Measurements from ENCODE around the gene ANGPTL8. TPM values are rescaled to one million over a fixed set of nuclear protein-coding genes. Genes with fewer than 3 reads are reported as not detected.

The ANGPTL8 gene
- total and polyA plus RNA-seq, 2 of the 13 experiments (the other 11 are each of a cell fraction or from before 2014, with no cell fraction given), result 27.3 to 243 TPM

- TF ChIP-seq RBAK (CRISPR knock-in tag; IDR thresholded peaks at IDR 0.05) (no peak), MEIS1 (CRISPR knock-in tag; IDR thresholded peaks at IDR 0.05; ENCODE audit: borderline replicate concordance) (peak; percentile 71; the same call in 1 of the 2 replicates), ZNF615 (CRISPR knock-in tag; IDR thresholded peaks at IDR 0.05; ENCODE audit: borderline replicate concordance) (no peak), STAG1 (CRISPR knock-in tag; IDR thresholded peaks at IDR 0.05) (no peak; the same call in 1 of the 2 replicates), REXO4 (CRISPR knock-in tag; IDR thresholded peaks at IDR 0.05; ENCODE audit: borderline replicate concordance) (no peak; the same call in 1 of the 2 replicates), CREB1 (IDR thresholded peaks at IDR 0.05) (0 out of 2 replicates have a peak, but pooled peaks have one; percentile 3), CREB1 (CRISPR knock-in tag; IDR thresholded peaks at IDR 0.05) (peak; percentile 36; the same call in 1 of the 2 replicates), ZNF747 (CRISPR knock-in tag; IDR thresholded peaks at IDR 0.05; ENCODE audit: borderline replicate concordance) (peak; percentile 85; the same call in 1 of the 2 replicates), FOXO1 (CRISPR knock-in tag; IDR thresholded peaks at IDR 0.05) (peak; percentile 51; the same call in 1 of the 2 replicates), ELF1 (CRISPR knock-in tag; IDR thresholded peaks at IDR 0.05) (peak; percentile 75), ZNF510 (CRISPR knock-in tag; IDR thresholded peaks at IDR 0.05; ENCODE audit: low read depth) (0 out of 2 replicates have a peak, but pooled peaks have one; percentile 79), BRD4 (CRISPR knock-in tag; IDR thresholded peaks at IDR 0.05) (peak; percentile 90), SRF (IDR thresholded peaks at IDR 0.05; ENCODE audit: low read depth, low read length) (no peak), E2F1 (CRISPR knock-in tag; IDR thresholded peaks at IDR 0.05) (no peak), ZBTB33 (CRISPR knock-in tag; IDR thresholded peaks at IDR 0.05) (no peak; the same call in 1 of the 2 replicates), HOXA3 (CRISPR knock-in tag; IDR thresholded peaks at IDR 0.05) (peak; percentile 77; the same call in 1 of the 2 replicates), ETV5 (CRISPR knock-in tag; IDR thresholded peaks at IDR 0.05; ENCODE audit: borderline replicate concordance) (peak; percentile 88; the same call in 1 of the 2 replicates), KLF13 (CRISPR knock-in tag; IDR thresholded peaks at IDR 0.05) (no peak), TCF7 (IDR thresholded peaks at IDR 0.05; ENCODE audit: low read depth) (0 out of 2 replicates have a peak, but pooled peaks have one; percentile 35), KDM5B (CRISPR knock-in tag; IDR thresholded peaks at IDR 0.05; ENCODE audit: borderline replicate concordance) (peak; percentile 46; the same call in 1 of the 2 replicates), ZNF367 (CRISPR knock-in tag; IDR thresholded peaks at IDR 0.05; ENCODE audit: borderline replicate concordance) (no peak), HDAC6 (IDR thresholded peaks at IDR 0.05; ENCODE audit: low read depth, low read length) (no peak), MED8 (CRISPR knock-in tag; IDR thresholded peaks at IDR 0.05; ENCODE audit: insufficient replicate concordance) (peak; percentile 88), ZNF841 (CRISPR knock-in tag; IDR thresholded peaks at IDR 0.05; ENCODE audit: borderline replicate concordance) (no peak), FOXJ3 (CRISPR knock-in tag; IDR thresholded peaks at IDR 0.05; ENCODE audit: borderline replicate concordance) (0 out of 2 replicates have a peak, but pooled peaks have one; percentile 30), SRY (CRISPR knock-in tag; IDR thresholded peaks at IDR 0.05) (peak; percentile 71; the same call in 1 of the 2 replicates), ZNF205 (CRISPR knock-in tag; IDR thresholded peaks at IDR 0.05) (peak; percentile 21; the same call in 1 of the 2 replicates), MYC (CRISPR knock-in tag; IDR thresholded peaks at IDR 0.05; ENCODE audit: borderline replicate concordance) (peak; percentile 83)
Measured at GRCh38 chr19:11236324-11237301, 2.8 kb upstream of the ANGPTL8 start (continued).

Data from HepG2 (cell line).